Measurements from ENCODE around the gene RAB31. TPM values are rescaled to one million over a fixed set of nuclear protein-coding genes. Genes with fewer than 3 reads are reported as not detected.
A peak's percentile ranks its signal among the peaks of the same experiment; 100 is the strongest.

The RAB31 gene
- total and polyA plus RNA-seq, 5 donors from 2014 or later, result 0.78 to 5.8 (median 1.3) TPM

DNA sequence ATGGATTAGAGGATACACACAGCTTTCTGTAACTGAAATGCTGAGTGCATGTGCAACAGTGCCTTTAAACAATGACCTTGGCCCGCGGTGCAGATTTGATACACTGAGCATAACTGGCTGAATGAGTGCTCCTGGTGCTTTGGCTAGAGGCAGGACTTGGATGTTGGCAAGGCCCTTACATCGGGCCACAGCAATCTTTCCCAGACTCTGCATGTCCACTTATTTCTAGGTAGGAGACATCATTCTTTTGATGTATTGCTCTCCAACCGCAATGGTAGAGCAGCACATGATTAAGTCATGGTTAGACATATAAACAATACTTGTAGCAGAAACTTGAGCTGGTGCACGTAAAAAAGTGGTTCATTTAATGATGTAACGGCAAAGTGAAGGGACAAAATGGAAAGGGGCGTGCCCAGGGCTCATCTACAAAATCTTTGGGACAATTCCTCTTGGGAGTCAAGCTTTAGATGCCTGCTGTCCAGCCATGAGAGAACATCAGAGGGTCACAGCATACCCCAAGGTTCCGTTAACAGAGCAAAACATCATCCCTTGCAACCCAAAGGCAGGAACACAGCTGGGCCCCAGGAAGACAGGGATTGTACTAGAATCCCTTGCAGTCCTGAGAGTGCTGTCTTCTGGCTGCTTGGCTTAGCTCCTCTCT lies 43.4 kb downstream of the RAB31 start:
- Mint-ChIP-seq H3K36me3 (no peaks in the 10 kb centered on the region), H3K27me3 (no peaks in the 10 kb centered on the region), H3K9me3 (no peaks in the 10 kb centered on the region), H3K27ac (no peak overlapping the region), H3K4me3 (no peak overlapping the region), H3K4me1 (no peaks in the 10 kb centered on the region)
- DNase-seq (no peak), ATAC-seq (ENCODE audit: low read depth in 2 of 2) (no peak)
- no peak overlapping the region for H3K4me3 ChIP-seq (ENCODE audit: low read depth, low read length)
- H3K4me1 ChIP-seq (ENCODE audit: control insufficient read depth, insufficient read depth, low read length, poor library complexity, severe bottlenecking), result no peaks in the 10 kb centered on the region
- H3K36me3 ChIP-seq (ENCODE audit: control insufficient read depth, insufficient read depth, low read length), result no peaks in the 10 kb centered on the region
- peaks cover 3% of the 10 kb centered on the region for H3K27me3 ChIP-seq (ENCODE audit: control insufficient read depth, insufficient read depth, low read length)
- no peaks in the 10 kb centered on the region for H3K9me3 ChIP-seq (ENCODE audit: control insufficient read depth in 2 of 2, low read length in 2 of 2)
- no peak overlapping the region for H3K27ac ChIP-seq (ENCODE audit: insufficient read depth, low read length, poor library complexity, severe bottlenecking)

DNA sequence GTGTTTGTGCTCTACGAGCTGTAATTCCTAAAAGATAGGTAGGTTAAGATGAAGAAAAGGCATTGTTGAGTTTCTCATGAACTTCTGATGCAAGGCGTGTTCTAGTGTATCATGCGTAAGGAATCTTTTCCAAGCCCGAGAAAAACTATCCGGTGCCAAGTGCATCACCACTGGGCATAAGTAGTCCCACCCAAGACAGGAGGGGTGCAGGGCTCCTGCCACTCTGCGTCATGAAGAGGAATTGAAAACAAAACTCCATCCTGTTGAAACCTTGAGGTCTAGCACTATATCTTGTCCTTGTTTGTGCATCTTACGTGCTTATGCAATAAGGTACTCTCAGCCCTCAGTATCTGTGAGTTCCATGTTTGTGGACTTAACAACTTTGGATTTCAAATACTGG lies 45.7 kb downstream of the RAB31 start:
- Histone ChIP-seq H3K36me3 (ENCODE audit: control insufficient read depth, insufficient read depth, low read length) (no peaks in the 10 kb centered on the region), H3K4me1 (ENCODE audit: control insufficient read depth, insufficient read depth, low read length, poor library complexity, severe bottlenecking) (no peaks in the 10 kb centered on the region), H3K27me3 (ENCODE audit: control insufficient read depth, insufficient read depth, low read length) (no peaks in the 10 kb centered on the region), H3K4me3 (ENCODE audit: low read depth, low read length) (no peak overlapping the region), H3K9me3 (ENCODE audit: control insufficient read depth in 2 of 2, low read length in 2 of 2) (no peaks in the 10 kb centered on the region), H3K27ac (ENCODE audit: insufficient read depth, low read length, poor library complexity, severe bottlenecking) (no peak overlapping the region)
- H3K4me1 Mint-ChIP-seq, result peaks cover 0 to 6% (median 2%) of the 10 kb centered on the region in 4 donors
- H3K27me3 Mint-ChIP-seq, result no peaks in the 10 kb centered on the region
- ATAC-seq (ENCODE audit: low read depth in 2 of 2), result no peak
- no peaks in the 10 kb centered on the region for H3K9me3 Mint-ChIP-seq
- no peaks in the 10 kb centered on the region for H3K36me3 Mint-ChIP-seq
- H3K27ac Mint-ChIP-seq, result no peak overlapping the region
- H3K4me3 Mint-ChIP-seq, result no peak overlapping the region
- DNase-seq, result no peak

DNA sequence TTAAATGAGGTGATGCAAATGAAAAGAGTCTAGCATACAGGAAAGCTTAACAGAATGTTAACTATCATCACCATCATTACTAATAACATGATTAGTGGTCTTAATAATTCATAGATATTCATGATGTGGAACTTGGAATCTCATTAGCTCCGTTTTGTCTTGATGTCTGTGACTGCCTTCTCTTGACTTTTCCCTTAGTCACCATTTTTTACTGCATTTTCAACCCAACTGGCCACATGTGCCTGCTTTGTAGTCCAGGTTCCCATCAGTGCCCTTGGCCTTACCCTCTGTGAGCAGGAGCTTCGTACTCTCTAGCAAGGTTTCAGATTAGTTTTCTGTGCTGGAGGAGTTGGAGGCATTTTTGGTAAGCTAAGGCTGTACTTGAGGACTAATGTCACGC lies 47.0 kb downstream of the RAB31 start:
- no peaks in the 10 kb centered on the region for H3K9me3 ChIP-seq (ENCODE audit: control insufficient read depth in 2 of 2, low read length in 2 of 2)
- H3K4me3 Mint-ChIP-seq, result no peak overlapping the region
- no peak overlapping the region for H3K27ac Mint-ChIP-seq
- H3K27ac ChIP-seq (ENCODE audit: insufficient read depth, low read length, poor library complexity, severe bottlenecking), result no peak overlapping the region
- ATAC-seq (ENCODE audit: low read depth in 2 of 2), result no peak
- no peaks in the 10 kb centered on the region for H3K27me3 Mint-ChIP-seq
- H3K36me3 Mint-ChIP-seq, result no peaks in the 10 kb centered on the region
- H3K27me3 ChIP-seq (ENCODE audit: control insufficient read depth, insufficient read depth, low read length), result no peaks in the 10 kb centered on the region
- H3K4me1 Mint-ChIP-seq, result peaks cover 0 to 7% (median 3%) of the 10 kb centered on the region in 4 donors
- H3K4me1 ChIP-seq (ENCODE audit: control insufficient read depth, insufficient read depth, low read length, poor library complexity, severe bottlenecking), result no peaks in the 10 kb centered on the region
- no peak overlapping the region for H3K4me3 ChIP-seq (ENCODE audit: low read depth, low read length)
- no peaks in the 10 kb centered on the region for H3K9me3 Mint-ChIP-seq
- no peak for DNase-seq
- no peaks in the 10 kb centered on the region for H3K36me3 ChIP-seq (ENCODE audit: control insufficient read depth, insufficient read depth, low read length)

- Mint-ChIP-seq H3K27me3 (peaks cover 2% of the 10 kb centered on the region), H3K4me1 (peaks cover 0 to 7% (median 3%) of the 10 kb centered on the region in 4 donors), H3K27ac (no peak overlapping the region), H3K36me3 (no peaks in the 10 kb centered on the region), H3K4me3 (no peak overlapping the region), H3K9me3 (no peaks in the 10 kb centered on the region)
- Histone ChIP-seq H3K4me3 (ENCODE audit: low read depth, low read length) (no peak overlapping the region), H3K36me3 (ENCODE audit: control insufficient read depth, insufficient read depth, low read length) (no peaks in the 10 kb centered on the region), H3K27me3 (ENCODE audit: control insufficient read depth, insufficient read depth, low read length) (no peaks in the 10 kb centered on the region), H3K9me3 (ENCODE audit: control insufficient read depth in 2 of 2, low read length in 2 of 2) (no peaks in the 10 kb centered on the region), H3K4me1 (ENCODE audit: control insufficient read depth, insufficient read depth, low read length, poor library complexity, severe bottlenecking) (no peaks in the 10 kb centered on the region), H3K27ac (ENCODE audit: insufficient read depth, low read length, poor library complexity, severe bottlenecking) (no peak overlapping the region)
- DNase-seq, result no peak
- no peak for ATAC-seq (ENCODE audit: low read depth in 2 of 2)
These were observed 47.5 kb downstream of the RAB31 start for GRCh38 chr18:9755615-9756014.

DNA sequence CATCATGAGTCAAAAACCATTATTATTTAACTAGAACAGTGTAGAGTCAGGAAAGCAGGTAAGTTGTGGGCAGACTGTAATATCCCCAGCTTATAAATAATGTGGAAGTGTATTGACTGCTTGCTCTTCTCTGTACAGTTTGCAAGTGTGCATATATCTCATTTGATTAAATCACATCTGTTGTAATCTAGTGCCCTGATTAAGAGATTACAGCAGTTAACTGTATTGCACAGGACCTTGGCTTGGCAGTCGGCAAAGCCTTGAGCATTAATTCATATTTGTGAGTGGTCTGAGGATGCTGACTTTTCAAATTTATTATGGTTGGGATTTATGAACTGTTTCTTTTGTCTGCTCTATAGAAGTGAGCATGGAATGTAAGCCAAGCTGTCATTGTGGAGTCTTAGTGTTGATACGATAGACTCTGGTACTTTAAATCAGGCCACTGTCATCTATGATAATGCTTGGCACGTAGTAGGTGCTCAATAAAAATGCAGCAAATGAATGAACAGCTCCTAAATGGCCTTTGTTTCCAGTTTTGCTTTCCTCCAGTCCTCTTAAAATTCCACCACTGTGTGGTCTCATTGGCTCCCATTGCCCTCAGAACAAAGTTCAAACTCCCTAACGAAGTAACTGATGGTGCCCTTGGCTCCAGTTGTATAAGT lies 48.3 kb downstream of the RAB31 start:
- no peak overlapping the region for H3K27ac ChIP-seq (ENCODE audit: insufficient read depth, low read length, poor library complexity, severe bottlenecking)
- no peak overlapping the region for H3K4me3 ChIP-seq (ENCODE audit: low read depth, low read length)

GRCh38 chr18:9756933-9757470 lies 48.9 kb downstream of the RAB31 start:
- Histone ChIP-seq H3K9me3 (ENCODE audit: control insufficient read depth in 2 of 2, low read length in 2 of 2) (no peaks in the 10 kb centered on the region), H3K36me3 (ENCODE audit: control insufficient read depth, insufficient read depth, low read length) (no peaks in the 10 kb centered on the region), H3K4me3 (ENCODE audit: low read depth, low read length) (no peak overlapping the region), H3K27ac (ENCODE audit: insufficient read depth, low read length, poor library complexity, severe bottlenecking) (no peak overlapping the region), H3K27me3 (ENCODE audit: control insufficient read depth, insufficient read depth, low read length) (no peaks in the 10 kb centered on the region), H3K4me1 (ENCODE audit: control insufficient read depth, insufficient read depth, low read length, poor library complexity, severe bottlenecking) (no peaks in the 10 kb centered on the region)
- Mint-ChIP-seq H3K36me3 (no peaks in the 10 kb centered on the region), H3K4me1 (peaks cover 0 to 7% (median 3%) of the 10 kb centered on the region in 4 donors), H3K27me3 (peaks cover 6% of the 10 kb centered on the region), H3K27ac (no peak overlapping the region), H3K4me3 (peak overlapping the region in 1 of 4 donors; percentile 5), H3K9me3 (no peaks in the 10 kb centered on the region)
- DNase-seq (no peak), ATAC-seq (ENCODE audit: low read depth in 2 of 2) (no peak)

More for the DNA sequence above, 48.3 kb downstream of the RAB31 start:
- no peaks in the 10 kb centered on the region for H3K9me3 Mint-ChIP-seq
- no peak overlapping the region for H3K27ac Mint-ChIP-seq
- no peak for ATAC-seq (ENCODE audit: low read depth in 2 of 2)
- Histone ChIP-seq H3K9me3 (ENCODE audit: control insufficient read depth in 2 of 2, low read length in 2 of 2) (no peaks in the 10 kb centered on the region), H3K36me3 (ENCODE audit: control insufficient read depth, insufficient read depth, low read length) (no peaks in the 10 kb centered on the region), H3K27me3 (ENCODE audit: control insufficient read depth, insufficient read depth, low read length) (no peaks in the 10 kb centered on the region), H3K4me1 (ENCODE audit: control insufficient read depth, insufficient read depth, low read length, poor library complexity, severe bottlenecking) (no peaks in the 10 kb centered on the region)
- no peaks in the 10 kb centered on the region for H3K36me3 Mint-ChIP-seq
- peaks cover 0 to 7% (median 3%) of the 10 kb centered on the region in 4 donors for H3K4me1 Mint-ChIP-seq
- H3K4me3 Mint-ChIP-seq, result no peak overlapping the region
- DNase-seq, result no peak
- H3K27me3 Mint-ChIP-seq, result peaks cover 6% of the 10 kb centered on the region

- Histone ChIP-seq H3K27me3 (ENCODE audit: control insufficient read depth, insufficient read depth, low read length) (no peaks in the 10 kb centered on the region), H3K9me3 (ENCODE audit: control insufficient read depth in 2 of 2, low read length in 2 of 2) (no peaks in the 10 kb centered on the region), H3K4me3 (ENCODE audit: low read depth, low read length) (no peak overlapping the region), H3K4me1 (ENCODE audit: control insufficient read depth, insufficient read depth, low read length, poor library complexity, severe bottlenecking) (no peaks in the 10 kb centered on the region), H3K36me3 (ENCODE audit: control insufficient read depth, insufficient read depth, low read length) (no peaks in the 10 kb centered on the region), H3K27ac (ENCODE audit: insufficient read depth, low read length, poor library complexity, severe bottlenecking) (no peak overlapping the region)
- DNase-seq, result no peak
- Mint-ChIP-seq H3K9me3 (no peaks in the 10 kb centered on the region), H3K4me1 (peaks cover 0 to 7% (median 3%) of the 10 kb centered on the region in 4 donors), H3K27me3 (peaks cover 6% of the 10 kb centered on the region), H3K36me3 (no peaks in the 10 kb centered on the region), H3K4me3 (no peak overlapping the region), H3K27ac (no peak overlapping the region)
- ATAC-seq (ENCODE audit: low read depth in 2 of 2), result no peak
These were observed 49.9 kb downstream of the RAB31 start for GRCh38 chr18:9757827-9758621.
